HG02870 (cell line): Measurements from ENCODE around the gene KRTAP2-1.
"Not testable (repeated sequence)": the region's sequence is repeated elsewhere in the genome, so short reads cannot be mapped to it uniquely, and the experiment has no call there.

ENCODE experiments used
- ATAC-seq: cut with Tn5 transposase; IDR thresholded peaks from one replicate; pipeline ENCODE4 v1.9.1; 2021; ENCODE audit warnings: mild to moderate bottlenecking, moderate library complexity; ENCODE audit not compliant: unreplicated experiment

KRTAP2-1 gene

GRCh38 chr17:41058741-41059140 lies 11.6 kb upstream of the KRTAP2-1 start:
- no peak for ATAC-seq

- no peak for ATAC-seq
These were observed 10.4 kb upstream of the KRTAP2-1 start for GRCh38 chr17:41057547-41057946.

GRCh38 chr17:41055130-41055529 lies 8.0 kb upstream of the KRTAP2-1 start, which contains the start of gene KRTAP2-2:
Gene KRTAP2-2, minus strand, starts transcription at chr17:41055230. Its CDS starts 19 bp downstream, at chr17:41055211.
- ATAC-seq, result not testable (repeated sequence)

- ATAC-seq, result not testable (repeated sequence)
These were observed 7.4 kb upstream of the KRTAP2-1 start for GRCh38 chr17:41054556-41054955.

- ATAC-seq, result no peak
These were observed 6.9 kb upstream of the KRTAP2-1 start for GRCh38 chr17:41054025-41054424.

- no peak for ATAC-seq
These were observed 5.5 kb upstream of the KRTAP2-1 start for GRCh38 chr17:41052566-41052965.

GRCh38 chr17:41049110-41049509 lies 2.0 kb upstream of the KRTAP2-1 start:
- no peak for ATAC-seq

- no peak for ATAC-seq
These were observed 1.3 kb upstream of the KRTAP2-1 start for GRCh38 chr17:41048441-41048840.

- ATAC-seq, result no peak
These were observed 4.2 kb downstream of the KRTAP2-1 start for GRCh38 chr17:41042953-41043352.

GRCh38 chr17:41040783-41041571 lies 6.1 kb downstream of the KRTAP2-1 start, which contains the start of gene KRTAP1-1:
Gene KRTAP1-1, minus strand, starts transcription at chr17:41041450. Its CDS starts 53 bp downstream, at chr17:41041397.
- ATAC-seq, result not testable (repeated sequence)

- no peak for ATAC-seq
These were observed 9.2 kb downstream of the KRTAP2-1 start for GRCh38 chr17:41037853-41038350.

- ATAC-seq, result not testable (repeated sequence)
These were observed 12.7 kb downstream of the KRTAP2-1 start, which contains the start of gene KRTAP1-3 for GRCh38 chr17:41034346-41034935. Gene KRTAP1-3, minus strand, starts transcription at chr17:41034874. Its CDS starts 53 bp downstream, at chr17:41034821.

GRCh38 chr17:41029633-41030245 lies 17.4 kb downstream of the KRTAP2-1 start, which contains the start of gene KRTAP1-4:
Gene KRTAP1-4, minus strand, starts transcription at chr17:41030195. Its CDS starts 117 bp downstream, at chr17:41030078.
- no peak for ATAC-seq

GRCh38 chr17:41026715-41027471 lies 20.2 kb downstream of the KRTAP2-1 start, which contains the start of gene KRTAP1-5:
Gene KRTAP1-5, minus strand, starts transcription at chr17:41027208. Its CDS starts 53 bp downstream, at chr17:41027155.
- ATAC-seq, result no peak

- ATAC-seq, result no peak
These were observed 22.4 kb downstream of the KRTAP2-1 start for GRCh38 chr17:41024697-41025096.

- ATAC-seq, result no peak
These were observed 26.8 kb downstream of the KRTAP2-1 start for GRCh38 chr17:41020336-41020735.

- ATAC-seq, result no peak
These were observed 27.7 kb downstream of the KRTAP2-1 start for GRCh38 chr17:41019415-41019814.

- no peak for ATAC-seq
These were observed 28.6 kb downstream of the KRTAP2-1 start for GRCh38 chr17:41018541-41018940.

GRCh38 chr17:41016578-41017215 lies 30.4 kb downstream of the KRTAP2-1 start:
- ATAC-seq, result no peak

GRCh38 chr17:41015454-41015853 lies 31.7 kb downstream of the KRTAP2-1 start:
- ATAC-seq, result no peak
